ENCODE measurements around the gene GATB.

DNA sequence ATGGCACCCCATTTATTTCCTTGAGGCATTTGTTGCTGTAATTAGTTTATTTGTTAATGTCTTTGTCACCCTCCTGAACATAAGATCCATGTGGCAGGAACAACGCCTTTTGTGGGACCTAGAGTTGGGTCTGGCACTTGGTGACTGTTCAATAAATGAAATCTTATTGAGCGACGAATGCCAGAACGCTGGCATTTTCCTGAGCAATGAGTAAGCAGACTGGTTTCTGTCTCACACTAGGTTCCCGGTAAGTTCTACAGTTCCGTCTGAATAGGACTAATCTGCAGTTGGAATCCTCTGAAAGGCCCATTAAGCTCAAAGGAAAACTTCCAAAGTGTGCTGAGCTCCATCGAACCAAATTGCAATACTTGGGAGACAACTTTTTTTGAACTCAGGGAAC lies 49.2 kb downstream of the GATB start:
- TF ChIP-seq POLR2A (IDR thresholded peaks at IDR 0.05; ENCODE audit: low read depth, low read length) (no peak), POLR2AphosphoS5 (IDR thresholded peaks at IDR 0.05; ENCODE audit: low read depth, low read length) (no peak), TAF1 (IDR thresholded peaks at IDR 0.05; ENCODE audit: low read depth, low read length) (no peak), SPI1 (IDR thresholded peaks at IDR 0.05; ENCODE audit: low read depth, low read length) (no peak), POU2F2 (IDR thresholded peaks at IDR 0.05; ENCODE audit: low read depth, low read length) (no peak), PAX5 (IDR thresholded peaks at IDR 0.05; ENCODE audit: insufficient read depth, low read length, severe bottlenecking) (no peak)
